Hepatocyte (in vitro differentiated cells): ENCODE data around the gene PTPN2.
"Not testable (repeated sequence)": the region's sequence is repeated elsewhere in the genome, so short reads cannot be mapped to it uniquely, and the experiment has no call there.

ENCODE experiments used
- EZH2phosphoT487 ChIP-seq: fragments of 200-600 bp; sonication (generic); IDR thresholded peaks from one replicate; pipeline ENCODE4 v1.6.1; 2018; ENCODE audit warnings: antibody characterized with exemption, mild to moderate bottlenecking, low read depth, moderate library complexity; ENCODE audit not compliant: unreplicated experiment, severe bottlenecking
- TF ChIP-seq, protein P1 (sequence below): fragments of 200-600 bp; sonication (generic); IDR thresholded peaks from 2 replicates; pipeline ENCODE4 v1.5.1; 2016; ENCODE audit warnings: antibody characterized with exemption, mild to moderate bottlenecking; ENCODE audit not compliant: poor library complexity

DNA sequence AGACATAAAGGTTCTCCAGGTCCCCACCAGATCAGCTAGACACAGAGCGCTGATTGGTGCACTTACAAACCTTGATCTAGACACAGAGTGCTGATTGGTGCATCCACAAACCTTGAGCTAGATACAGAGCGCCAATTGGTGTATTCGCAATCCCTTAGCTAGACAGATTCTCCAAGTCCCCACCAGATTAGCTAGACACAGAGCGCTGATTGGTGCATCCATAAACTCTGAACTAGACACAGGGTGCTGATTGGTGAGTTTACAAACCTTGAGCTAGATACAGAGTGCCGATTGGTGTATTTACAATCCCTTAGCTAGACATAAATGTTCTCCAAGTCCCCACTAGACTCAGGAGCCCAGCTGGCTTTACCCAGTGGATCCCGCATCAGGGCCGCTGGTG is 107.6 kb downstream of the PTPN2 start:
- TF ChIP-seq, protein P1, sequence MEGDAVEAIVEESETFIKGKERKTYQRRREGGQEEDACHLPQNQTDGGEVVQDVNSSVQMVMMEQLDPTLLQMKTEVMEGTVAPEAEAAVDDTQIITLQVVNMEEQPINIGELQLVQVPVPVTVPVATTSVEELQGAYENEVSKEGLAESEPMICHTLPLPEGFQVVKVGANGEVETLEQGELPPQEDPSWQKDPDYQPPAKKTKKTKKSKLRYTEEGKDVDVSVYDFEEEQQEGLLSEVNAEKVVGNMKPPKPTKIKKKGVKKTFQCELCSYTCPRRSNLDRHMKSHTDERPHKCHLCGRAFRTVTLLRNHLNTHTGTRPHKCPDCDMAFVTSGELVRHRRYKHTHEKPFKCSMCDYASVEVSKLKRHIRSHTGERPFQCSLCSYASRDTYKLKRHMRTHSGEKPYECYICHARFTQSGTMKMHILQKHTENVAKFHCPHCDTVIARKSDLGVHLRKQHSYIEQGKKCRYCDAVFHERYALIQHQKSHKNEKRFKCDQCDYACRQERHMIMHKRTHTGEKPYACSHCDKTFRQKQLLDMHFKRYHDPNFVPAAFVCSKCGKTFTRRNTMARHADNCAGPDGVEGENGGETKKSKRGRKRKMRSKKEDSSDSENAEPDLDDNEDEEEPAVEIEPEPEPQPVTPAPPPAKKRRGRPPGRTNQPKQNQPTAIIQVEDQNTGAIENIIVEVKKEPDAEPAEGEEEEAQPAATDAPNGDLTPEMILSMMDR: not testable (repeated sequence)
- TF ChIP-seq EZH2phosphoT487: not testable (repeated sequence)
